ENCODE results near the gene RAB3GAP2.

GRCh38 chr1:220227393-220227792 lies 44.9 kb downstream of the RAB3GAP2 start:
- TF ChIP-seq CTCF (conservative IDR thresholded peaks at IDR 0.05 in 1 of 2, IDR thresholded peaks at IDR 0.05 in 1 of 2; ENCODE audit: extremely low read depth in 1 of 2, insufficient read depth in 1 of 2, low read depth in 1 of 2, low read length in 2 of 2): no peak
- no peak for TF ChIP-seq EZH2 (IDR thresholded peaks at IDR 0.05; ENCODE audit: borderline replicate concordance, low read length)
